MV-4-11 (cell line): ENCODE data around the gene CHTF18.
"Not testable (repeated sequence)": the region's sequence is repeated elsewhere in the genome, so short reads cannot be mapped to it uniquely, and the experiment has no call there.

Experiments used
- DNase-seq: peaks from one replicate; lab custom pipeline; 2025; lab: John Stamatoyannopoulos, UW

Gene CHTF18

GRCh38 chr16:830871-831570 is 42.6 kb downstream of the CHTF18 start:
- DNase-seq, result no peak

GRCh38 chr16:831571-832413 is 43.4 kb downstream of the CHTF18 start:
- DNase-seq, result no peak

- no peak for DNase-seq
These were observed 44.4 kb downstream of the CHTF18 start for GRCh38 chr16:832652-833336.

- DNase-seq, result no peak
These were observed 45.0 kb downstream of the CHTF18 start for GRCh38 chr16:833411-833810.

GRCh38 chr16:835373-835772 is 47.0 kb downstream of the CHTF18 start:
- DNase-seq, result no peak

- no peak for DNase-seq
These were observed 47.8 kb downstream of the CHTF18 start for GRCh38 chr16:836221-836620.

- DNase-seq, result not testable (repeated sequence)
These were observed 48.4 kb downstream of the CHTF18 start for GRCh38 chr16:836822-837221.

GRCh38 chr16:838741-839140 is 50.3 kb downstream of the CHTF18 start:
- DNase-seq, result no peak

- DNase-seq, result no peak
These were observed 51.4 kb downstream of the CHTF18 start for GRCh38 chr16:839643-840408.

- DNase-seq, result no peak
These were observed 52.4 kb downstream of the CHTF18 start for GRCh38 chr16:840561-841454.

GRCh38 chr16:841455-842060 is 53.1 kb downstream of the CHTF18 start:
- DNase-seq, result no peak

GRCh38 chr16:842061-842476 is 53.6 kb downstream of the CHTF18 start:
- DNase-seq, result no peak

- DNase-seq, result no peak
These were observed 54.5 kb downstream of the CHTF18 start for GRCh38 chr16:842711-843560.

- DNase-seq, result no peak
These were observed 55.4 kb downstream of the CHTF18 start for GRCh38 chr16:843771-844170.

- no peak for DNase-seq
These were observed 56.4 kb downstream of the CHTF18 start for GRCh38 chr16:844638-845350.

- DNase-seq, result no peak
These were observed 56.9 kb downstream of the CHTF18 start for GRCh38 chr16:845351-845745.

- DNase-seq, result no peak
These were observed 58.7 kb downstream of the CHTF18 start for GRCh38 chr16:847151-847550.
